ENCODE data around the gene GRIA1. TPM values are rescaled to one million over a fixed set of nuclear protein-coding genes. Genes with fewer than 3 reads are reported as not detected.

The GRIA1 gene
- total and polyA plus RNA-seq, 10 of the 15 experiments (the other 5 are each of a cell fraction or from before 2014, with no cell fraction given) = 0.04 to 0.18 (median 0.04) TPM; not detected in 7

DNA sequence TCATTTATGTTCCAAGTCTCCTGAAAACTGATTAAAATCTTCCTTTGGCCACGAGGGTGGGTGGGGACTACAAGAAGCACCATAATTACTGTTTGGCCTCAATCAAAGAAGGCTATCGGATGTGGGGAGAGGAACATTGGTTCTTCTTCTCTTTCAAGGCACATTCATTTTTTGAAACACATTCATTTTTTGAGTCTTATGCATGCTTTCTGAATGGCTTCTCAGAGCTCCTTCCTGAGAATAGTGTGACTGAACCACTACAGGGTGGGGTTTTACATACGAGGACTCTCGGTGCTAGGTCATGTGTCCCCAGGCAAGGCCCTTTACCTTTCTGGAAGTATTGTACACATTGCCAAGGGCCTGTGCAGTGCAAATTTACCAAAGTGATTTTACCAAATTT is 7.0 kb upstream of the GRIA1 start:
- Histone ChIP-seq H3K4me2 (ENCODE audit: control insufficient read depth, insufficient read depth) (no peak overlapping the region), H2AFZ (ENCODE audit: control insufficient read depth, low read depth, low read length) (no peak overlapping the region), H3K27ac (ENCODE audit: control insufficient read depth, insufficient read depth) (no peak overlapping the region), H3K79me2 (ENCODE audit: control insufficient read depth, insufficient read depth, low read length) (no peaks in the 10 kb centered on the region), H3K36me3 (ENCODE audit: control insufficient read depth in 2 of 2, insufficient read depth in 2 of 2, low read length in 1 of 2) (no peaks in the 10 kb centered on the region), H3K4me1 (ENCODE audit: control insufficient read depth, insufficient read depth, low read length) (no peaks in the 10 kb centered on the region; the same call in 1 of the 2 replicates), H3K9ac (ENCODE audit: control insufficient read depth, insufficient read depth, low read length) (no peak overlapping the region), H3K4me3 (no peak overlapping the region), H3K27me3 (replicated peaks in 1 of 2; ENCODE audit: control insufficient read depth in 2 of 2, insufficient read depth in 2 of 2, low read length in 1 of 2) (no peaks in the 10 kb centered on the region), H3K9me3 (replicated peaks; ENCODE audit: control insufficient read depth, insufficient read depth, low read length) (no peaks in the 10 kb centered on the region), H4K20me1 (ENCODE audit: control insufficient read depth, insufficient read depth) (no peaks in the 10 kb centered on the region)
- SMC1A ChIA-PET (ENCODE audit: uncharacterized antibody, unreplicated experiment) = interaction anchor here (0.6 to 4.0 kb wide), 3 partner anchors 11 to 46 kb away, joined by 3 to 14 read pairs (median 5); no protein-coding TSS in a partner anchor
- DNase-seq (ENCODE audit: low read depth, low spot score) = no peak
- FAIRE-seq = no peak
- 11% methylated on average over 4 of the region's 4 CpGs for WGBS (ENCODE audit: insufficient coverage, insufficient replicate concordance, low lambda C conversion rate, missing lambda C conversion rate)
- ATAC-seq = peak; percentile 62
- POLR2A ChIA-PET = no interaction called here
- TF ChIP-seq BCL3 (IDR thresholded peaks at IDR 0.05; ENCODE audit: borderline replicate concordance, insufficient read depth, low read depth, low read length, poor library complexity, severe bottlenecking) = peak; percentile 55
- TF ChIP-seq ZBED1 (IDR thresholded peaks at IDR 0.05; ENCODE audit: borderline replicate concordance) = no peak
- TF ChIP-seq E2F4 (IDR thresholded peaks at IDR 0.05; ENCODE audit: low read depth, low read length) = no peak
- TF ChIP-seq NFIC (IDR thresholded peaks at IDR 0.05; ENCODE audit: low read depth, low read length) = peak; percentile 54; the same call in 1 of the 2 replicates
- TF ChIP-seq, protein P1, sequence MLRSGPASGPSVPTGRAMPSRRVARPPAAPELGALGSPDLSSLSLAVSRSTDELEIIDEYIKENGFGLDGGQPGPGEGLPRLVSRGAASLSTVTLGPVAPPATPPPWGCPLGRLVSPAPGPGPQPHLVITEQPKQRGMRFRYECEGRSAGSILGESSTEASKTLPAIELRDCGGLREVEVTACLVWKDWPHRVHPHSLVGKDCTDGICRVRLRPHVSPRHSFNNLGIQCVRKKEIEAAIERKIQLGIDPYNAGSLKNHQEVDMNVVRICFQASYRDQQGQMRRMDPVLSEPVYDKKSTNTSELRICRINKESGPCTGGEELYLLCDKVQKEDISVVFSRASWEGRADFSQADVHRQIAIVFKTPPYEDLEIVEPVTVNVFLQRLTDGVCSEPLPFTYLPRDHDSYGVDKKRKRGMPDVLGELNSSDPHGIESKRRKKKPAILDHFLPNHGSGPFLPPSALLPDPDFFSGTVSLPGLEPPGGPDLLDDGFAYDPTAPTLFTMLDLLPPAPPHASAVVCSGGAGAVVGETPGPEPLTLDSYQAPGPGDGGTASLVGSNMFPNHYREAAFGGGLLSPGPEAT (IDR thresholded peaks at IDR 0.05; ENCODE audit: low read depth) = no peak
- TF ChIP-seq JUNB (IDR thresholded peaks at IDR 0.05) = peak; percentile 70
- TF ChIP-seq TCF7 (IDR thresholded peaks at IDR 0.05; ENCODE audit: borderline replicate concordance) = peak; percentile 87
- peak; percentile 67 for TF ChIP-seq RUNX3 (IDR thresholded peaks at IDR 0.05; ENCODE audit: low read length)
- BruUV-seq (replicated peaks) = no TSS peak
- CTCF ChIA-PET = interaction anchor here (1.8 kb wide), 1 partner anchor 12 kb away, joined by 4 read pairs; no protein-coding TSS in a partner anchor
- in situ Hi-C loops (cut with MboI) (no loop called here), intact Hi-C loops (cut with micrococcal nuclease; ENCODE audit: unreplicated experiment) (no loop called here)
- RAD21 ChIA-PET (ENCODE audit: unreplicated experiment) = no interaction called here

Data from GM12878 (cell line).